ENCODE data around the gene TOM1L2. TPM values are rescaled to one million over a fixed set of nuclear protein-coding genes. Genes with fewer than 3 reads are reported as not detected.

TOM1L2 gene
- polyA plus RNA-seq, 1 donor from 2014 or later: 40.9 TPM

DNA sequence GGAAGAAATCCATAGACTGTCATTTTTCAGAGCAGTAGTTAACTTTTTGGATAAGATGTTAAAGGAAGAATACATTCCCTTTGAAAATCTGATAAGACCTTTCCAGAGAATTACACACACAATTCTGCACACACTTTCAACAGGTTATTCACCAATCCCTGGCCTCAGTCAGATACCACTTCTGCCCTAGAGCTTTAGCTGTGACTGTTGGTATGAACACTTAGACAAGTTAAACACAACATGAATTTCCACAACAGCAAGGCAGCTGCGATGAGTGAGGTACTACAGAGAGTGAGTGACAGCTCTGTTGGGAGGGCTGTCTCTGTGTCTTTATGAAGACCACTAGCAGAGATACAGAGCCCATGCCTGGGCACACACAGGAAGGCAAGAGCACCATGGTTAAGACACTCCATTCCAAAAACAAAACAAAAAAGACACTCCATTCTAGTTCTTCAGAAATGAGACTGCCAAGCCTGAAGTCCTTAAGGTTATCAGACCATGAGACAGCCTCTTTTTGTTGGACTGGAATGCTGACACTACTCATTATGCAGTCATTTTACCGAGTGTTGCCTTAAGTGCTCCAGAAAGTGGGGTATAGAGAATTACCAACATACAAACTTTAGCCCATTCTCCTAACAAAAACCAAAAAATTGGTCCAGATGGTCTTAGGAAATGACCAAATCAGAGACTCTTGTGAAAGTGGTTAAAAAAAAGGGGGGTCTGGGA is 42.4 kb downstream of the TOM1L2 start:
- no peak overlapping the region for H3K27ac ChIP-seq (ENCODE audit: low read length)
- H3K27me3 ChIP-seq (ENCODE audit: insufficient read depth, low read depth, low read length): no peaks in the 10 kb centered on the region
- no peaks in the 10 kb centered on the region for H3K9me2 ChIP-seq (ENCODE audit: insufficient read depth, low read length)
- no peak overlapping the region for H3K4me3 ChIP-seq (ENCODE audit: low read length)
- no peak overlapping the region for H2AFZ ChIP-seq (ENCODE audit: low read depth, low read length)
- peaks cover 11% of the 10 kb centered on the region for H3K79me2 ChIP-seq (replicated peaks; ENCODE audit: insufficient read depth, low read length)
- H4K20me1 ChIP-seq (ENCODE audit: insufficient read depth): no peaks in the 10 kb centered on the region
- no peak overlapping the region for H3K9ac ChIP-seq (ENCODE audit: low read length)
- no peaks in the 10 kb centered on the region for H3K36me3 ChIP-seq (ENCODE audit: insufficient read depth, low read length)
- H3K4me2 ChIP-seq (ENCODE audit: low read length): no peak overlapping the region
- H3F3A ChIP-seq (ENCODE audit: insufficient read depth, low read length, poor library complexity, severe bottlenecking): peaks cover 3% of the 10 kb centered on the region
- H3K9me3 ChIP-seq (ENCODE audit: low read length): no peaks in the 10 kb centered on the region
- TF ChIP-seq RAD21 (conservative IDR thresholded peaks at IDR 0.05): no peak
- TF ChIP-seq CTCF (IDR thresholded peaks at IDR 0.05; ENCODE audit: poor library complexity, severe bottlenecking): no peak
- TF ChIP-seq POLR2AphosphoS5 (IDR thresholded peaks at IDR 0.05): no peak
- TF ChIP-seq EZH2 (IDR thresholded peaks at IDR 0.05; ENCODE audit: borderline replicate concordance, insufficient read depth, low read length, poor library complexity, severe bottlenecking): no peak
- TF ChIP-seq SMC3 (conservative IDR thresholded peaks at IDR 0.05; ENCODE audit: poor library complexity): no peak
- TF ChIP-seq TAF1 (IDR thresholded peaks at IDR 0.05; ENCODE audit: low read depth): no peak
- no peak for TF ChIP-seq EP300 (conservative IDR thresholded peaks at IDR 0.05; ENCODE audit: poor library complexity, severe bottlenecking)
- TF ChIP-seq REST (IDR thresholded peaks at IDR 0.05; ENCODE audit: borderline replicate concordance): no peak
- no peak for TF ChIP-seq MXI1 (conservative IDR thresholded peaks at IDR 0.05; ENCODE audit: poor library complexity, severe bottlenecking)

DNA sequence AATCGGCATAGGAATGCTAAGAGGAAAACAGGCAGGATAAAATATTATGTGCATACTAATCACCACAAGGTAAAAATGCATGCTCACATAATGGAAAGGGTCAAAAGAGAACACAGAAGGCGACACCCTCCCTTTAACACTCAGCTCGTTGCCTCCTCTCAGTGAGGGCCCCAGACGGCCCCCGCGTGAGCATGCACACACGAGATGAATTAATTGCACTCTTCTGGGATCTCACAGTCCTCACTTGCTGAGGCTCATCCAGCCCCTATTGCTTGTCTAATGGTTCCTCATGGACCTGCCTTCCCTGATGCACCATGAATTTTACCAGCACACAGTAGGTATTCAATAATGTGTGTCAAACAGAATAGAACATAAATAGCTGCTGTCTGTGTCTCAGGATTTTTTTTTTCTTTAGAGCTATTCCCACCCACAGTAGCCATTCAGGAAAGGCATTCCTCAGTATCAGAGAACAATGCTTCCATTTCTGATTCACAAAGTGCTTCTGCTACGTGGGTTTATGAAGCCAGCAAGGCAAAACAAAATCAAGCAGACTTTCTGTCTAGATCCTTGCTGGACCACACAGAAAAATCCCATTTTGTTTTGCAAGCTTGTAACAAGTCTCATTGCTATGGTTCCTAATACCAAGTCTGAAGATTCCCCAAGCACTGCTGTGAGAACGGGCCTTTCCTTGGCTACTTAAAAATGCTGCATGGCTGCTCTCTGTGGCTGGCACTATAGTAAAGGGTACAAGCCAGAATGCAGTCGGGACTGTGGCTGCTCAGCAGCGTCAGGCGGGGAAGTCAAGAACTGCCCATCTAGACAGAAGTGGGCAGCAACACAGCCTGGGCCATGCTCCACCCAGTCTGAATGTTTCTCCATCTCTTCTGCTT is 43.6 kb downstream of the TOM1L2 start:
- TF ChIP-seq MXI1 (conservative IDR thresholded peaks at IDR 0.05; ENCODE audit: poor library complexity, severe bottlenecking): no peak
- TF ChIP-seq EP300 (conservative IDR thresholded peaks at IDR 0.05; ENCODE audit: poor library complexity, severe bottlenecking): no peak
- no peak for TF ChIP-seq CTCF (IDR thresholded peaks at IDR 0.05; ENCODE audit: poor library complexity, severe bottlenecking)
- TF ChIP-seq POLR2AphosphoS5 (IDR thresholded peaks at IDR 0.05): no peak
- no peak for TF ChIP-seq EZH2 (IDR thresholded peaks at IDR 0.05; ENCODE audit: borderline replicate concordance, insufficient read depth, low read length, poor library complexity, severe bottlenecking)
- Histone ChIP-seq H3K4me2 (ENCODE audit: low read length) (no peak overlapping the region), H3K4me3 (ENCODE audit: low read length) (peak overlapping the region; percentile 8)

More for the DNA sequence above, 43.6 kb downstream of the TOM1L2 start:
- no peaks in the 10 kb centered on the region for H3K9me2 ChIP-seq (ENCODE audit: insufficient read depth, low read length)
- H3K9ac ChIP-seq (ENCODE audit: low read length): peak overlapping the region; percentile 36
- peaks cover 16% of the 10 kb centered on the region for H3K79me2 ChIP-seq (replicated peaks; ENCODE audit: insufficient read depth, low read length)
- peak overlapping the region; percentile 68 for H3K27ac ChIP-seq (ENCODE audit: low read length)
- peaks cover 3% of the 10 kb centered on the region for H3F3A ChIP-seq (ENCODE audit: insufficient read depth, low read length, poor library complexity, severe bottlenecking)
- H2AFZ ChIP-seq (ENCODE audit: low read depth, low read length): no peak overlapping the region
- H4K20me1 ChIP-seq (ENCODE audit: insufficient read depth): no peaks in the 10 kb centered on the region
- H3K9me3 ChIP-seq (ENCODE audit: low read length): no peaks in the 10 kb centered on the region
- H3K27me3 ChIP-seq (ENCODE audit: insufficient read depth, low read depth, low read length): no peaks in the 10 kb centered on the region
- H3K36me3 ChIP-seq (ENCODE audit: insufficient read depth, low read length): no peaks in the 10 kb centered on the region

Measured in neural cell (in vitro differentiated cells).